ENCODE measurements around the gene MXD1.

MXD1 gene

GRCh38 chr2:69977186-69977585 is 62.3 kb downstream of the MXD1 start:
- Histone ChIP-seq H3K27me3 (replicated peaks; ENCODE audit: control insufficient read depth, insufficient read depth, low read length) (no peaks in the 10 kb centered on the region), H3K4me3 (replicated peaks; ENCODE audit: low read depth, low read length) (no peak overlapping the region), H3K36me3 (ENCODE audit: control insufficient read depth, insufficient read depth, low read length) (no peaks in the 10 kb centered on the region)
- no peak for DNase-seq (ENCODE audit: extremely low read depth, insufficient read length)
- no peak for TF ChIP-seq CTCF (IDR thresholded peaks at IDR 0.05; ENCODE audit: insufficient read depth, low read length, poor library complexity, severe bottlenecking)

GRCh38 chr2:69977906-69978482 is 63.1 kb downstream of the MXD1 start:
- Histone ChIP-seq H3K4me3 (replicated peaks; ENCODE audit: low read depth, low read length) (no peak overlapping the region), H3K27me3 (replicated peaks; ENCODE audit: control insufficient read depth, insufficient read depth, low read length) (no peaks in the 10 kb centered on the region), H3K36me3 (ENCODE audit: control insufficient read depth, insufficient read depth, low read length) (no peaks in the 10 kb centered on the region)
- no peak for TF ChIP-seq CTCF (IDR thresholded peaks at IDR 0.05; ENCODE audit: insufficient read depth, low read length, poor library complexity, severe bottlenecking)
- no peak for DNase-seq (ENCODE audit: extremely low read depth, insufficient read length)

- Histone ChIP-seq H3K27me3 (replicated peaks; ENCODE audit: control insufficient read depth, insufficient read depth, low read length) (no peaks in the 10 kb centered on the region), H3K36me3 (ENCODE audit: control insufficient read depth, insufficient read depth, low read length) (no peaks in the 10 kb centered on the region), H3K4me3 (replicated peaks; ENCODE audit: low read depth, low read length) (no peak overlapping the region)
- no peak for DNase-seq (ENCODE audit: extremely low read depth, insufficient read length)
- TF ChIP-seq CTCF (IDR thresholded peaks at IDR 0.05; ENCODE audit: insufficient read depth, low read length, poor library complexity, severe bottlenecking) = no peak
Measured at GRCh38 chr2:69979902-69980807, 65.2 kb downstream of the MXD1 start.

- H3K36me3 ChIP-seq (ENCODE audit: control insufficient read depth, insufficient read depth, low read length) = no peaks in the 10 kb centered on the region
- DNase-seq (ENCODE audit: extremely low read depth, insufficient read length) = no peak
- H3K4me3 ChIP-seq (replicated peaks; ENCODE audit: low read depth, low read length) = no peak overlapping the region
- no peak for TF ChIP-seq CTCF (IDR thresholded peaks at IDR 0.05; ENCODE audit: insufficient read depth, low read length, poor library complexity, severe bottlenecking)
- no peaks in the 10 kb centered on the region for H3K27me3 ChIP-seq (replicated peaks; ENCODE audit: control insufficient read depth, insufficient read depth, low read length)
Measured at GRCh38 chr2:69983392-69983966, 68.6 kb downstream of the MXD1 start.

GRCh38 chr2:69985216-69985615 is 70.3 kb downstream of the MXD1 start:
- no peak overlapping the region for H3K4me3 ChIP-seq (replicated peaks; ENCODE audit: low read depth, low read length)
- no peaks in the 10 kb centered on the region for H3K27me3 ChIP-seq (replicated peaks; ENCODE audit: control insufficient read depth, insufficient read depth, low read length)
- no peak for DNase-seq (ENCODE audit: extremely low read depth, insufficient read length)
- TF ChIP-seq CTCF (IDR thresholded peaks at IDR 0.05; ENCODE audit: insufficient read depth, low read length, poor library complexity, severe bottlenecking) = no peak
- no peaks in the 10 kb centered on the region for H3K36me3 ChIP-seq (ENCODE audit: control insufficient read depth, insufficient read depth, low read length)
